ENCODE results near the gene RIPOR3.

The RIPOR3 gene

GRCh38 chr20:50559856-50560638 is 131.3 kb downstream of the RIPOR3 start:
- H3K36me3 Mint-ChIP-seq (ENCODE audit: low read depth): peaks cover 50% of the 10 kb centered on the region
- H3K27ac Mint-ChIP-seq: no peak overlapping the region
- H3K4me1 Mint-ChIP-seq: peaks cover 27% of the 10 kb centered on the region
- TF ChIP-seq CTCF (IDR thresholded peaks at IDR 0.05; ENCODE audit: unreplicated experiment in 3 of 3): no peak
- H3K4me3 Mint-ChIP-seq: no peak overlapping the region
- H3K9me3 Mint-ChIP-seq: no peaks in the 10 kb centered on the region
- no peaks in the 10 kb centered on the region for H3K27me3 Mint-ChIP-seq (ENCODE audit: low read depth)

DNA sequence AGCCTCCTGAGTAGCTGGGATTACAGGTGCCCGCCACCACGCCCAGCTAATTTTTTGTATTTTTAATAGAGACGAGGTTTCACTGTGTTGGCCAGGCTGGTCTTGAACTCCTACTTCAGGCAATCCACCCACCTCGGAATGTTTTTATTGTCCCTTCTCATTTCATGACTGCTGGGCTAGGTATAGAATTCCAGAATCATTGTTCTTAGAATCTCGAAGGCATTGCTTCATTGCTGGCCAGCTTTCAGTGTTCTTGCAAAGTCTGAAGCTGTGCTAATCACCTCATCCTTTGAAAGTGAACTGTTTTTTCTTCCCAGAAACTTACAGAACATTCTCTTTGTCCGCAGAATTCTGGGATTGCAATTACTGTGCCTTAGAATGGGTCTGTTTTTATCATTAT is 132.2 kb downstream of the RIPOR3 start:
- H3K4me1 Mint-ChIP-seq: peaks cover 25% of the 10 kb centered on the region
- TF ChIP-seq CTCF (IDR thresholded peaks at IDR 0.05; ENCODE audit: unreplicated experiment in 3 of 3): no peak
- no peaks in the 10 kb centered on the region for H3K27me3 Mint-ChIP-seq (ENCODE audit: low read depth)
- H3K9me3 Mint-ChIP-seq: no peaks in the 10 kb centered on the region
- no peak overlapping the region for H3K4me3 Mint-ChIP-seq
- H3K27ac Mint-ChIP-seq: no peak overlapping the region
- H3K36me3 Mint-ChIP-seq (ENCODE audit: low read depth): peaks cover 47% of the 10 kb centered on the region

GRCh38 chr20:50558483-50558925 is 132.8 kb downstream of the RIPOR3 start:
- Mint-ChIP-seq H3K4me3 (no peak overlapping the region), H3K4me1 (peaks cover 24% of the 10 kb centered on the region), H3K36me3 (ENCODE audit: low read depth) (peaks cover 47% of the 10 kb centered on the region), H3K27me3 (ENCODE audit: low read depth) (no peaks in the 10 kb centered on the region), H3K27ac (no peak overlapping the region), H3K9me3 (no peaks in the 10 kb centered on the region)
- no peak for TF ChIP-seq CTCF (IDR thresholded peaks at IDR 0.05; ENCODE audit: unreplicated experiment in 3 of 3)

DNA sequence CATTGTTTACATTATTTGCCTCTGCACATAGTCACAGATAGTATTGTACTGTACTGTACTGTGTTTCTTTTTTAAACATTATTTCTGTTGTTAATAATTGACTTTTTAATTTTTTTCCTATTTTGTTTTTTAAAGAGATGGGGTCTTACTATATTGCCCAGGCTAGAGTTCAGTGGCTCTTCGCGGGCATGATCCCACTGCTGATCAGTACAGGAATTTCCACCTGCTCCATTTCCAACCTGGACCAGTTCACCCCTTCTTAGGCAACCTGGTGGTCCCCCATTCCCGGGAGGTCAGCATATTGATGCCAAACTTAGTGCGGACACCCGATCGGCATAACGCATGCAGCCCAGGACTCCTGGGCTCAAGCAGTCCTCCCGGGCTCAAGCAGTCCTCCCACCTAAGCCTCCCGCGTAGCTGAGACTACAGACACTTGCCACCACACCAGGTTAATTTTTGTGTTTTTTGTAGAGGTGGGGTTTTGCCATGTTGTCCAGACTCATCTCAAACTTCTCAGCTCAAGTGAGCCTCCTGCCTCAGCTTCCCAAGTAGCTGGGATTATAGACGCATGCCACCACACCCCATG is 133.7 kb downstream of the RIPOR3 start:
- H3K4me1 Mint-ChIP-seq: peaks cover 17% of the 10 kb centered on the region
- no peaks in the 10 kb centered on the region for H3K27me3 Mint-ChIP-seq (ENCODE audit: low read depth)

DNA sequence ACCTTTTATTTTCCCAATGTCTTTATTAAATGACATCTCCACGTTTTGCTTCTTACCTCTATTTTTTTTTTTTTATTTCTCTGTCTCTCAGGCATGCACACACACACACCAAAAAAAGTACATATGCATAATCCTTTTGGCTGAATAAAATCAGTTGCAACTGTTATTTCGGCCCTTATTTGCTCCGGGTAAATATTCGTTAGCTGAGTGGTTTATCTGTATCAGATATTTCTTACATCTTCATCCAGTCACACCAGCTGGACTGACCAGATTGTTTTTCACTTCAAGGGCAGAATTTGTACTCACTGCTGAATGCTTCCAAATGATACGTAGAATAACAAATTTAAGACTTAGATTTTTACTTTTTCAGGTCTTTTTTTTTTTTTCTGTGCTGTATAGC is 135.7 kb downstream of the RIPOR3 start:
- no peak overlapping the region for H3K4me3 Mint-ChIP-seq
- peaks cover 5% of the 10 kb centered on the region for H3K4me1 Mint-ChIP-seq
- no peaks in the 10 kb centered on the region for H3K27me3 Mint-ChIP-seq (ENCODE audit: low read depth)
- no peak for TF ChIP-seq CTCF (IDR thresholded peaks at IDR 0.05; ENCODE audit: unreplicated experiment in 3 of 3)
- H3K36me3 Mint-ChIP-seq (ENCODE audit: low read depth): peaks cover 31% of the 10 kb centered on the region
- H3K9me3 Mint-ChIP-seq: no peaks in the 10 kb centered on the region
- no peak overlapping the region for H3K27ac Mint-ChIP-seq

More for the DNA sequence above, 133.7 kb downstream of the RIPOR3 start:
- TF ChIP-seq CTCF (IDR thresholded peaks at IDR 0.05; ENCODE audit: unreplicated experiment in 3 of 3): no peak
- peaks cover 39% of the 10 kb centered on the region for H3K36me3 Mint-ChIP-seq (ENCODE audit: low read depth)
- H3K4me3 Mint-ChIP-seq: no peak overlapping the region
- no peaks in the 10 kb centered on the region for H3K9me3 Mint-ChIP-seq
- H3K27ac Mint-ChIP-seq: no peak overlapping the region
